Kidney (tissue), 14 donors: ENCODE data around the gene HSDL1. TPM values are rescaled to one million over a fixed set of nuclear protein-coding genes. Genes with fewer than 3 reads are reported as not detected.
A peak's percentile ranks its signal among the peaks of the same experiment; 100 is the strongest.

Experiments used
- DNase-seq, 5 donors: peaks; one replicate each; pipeline ENCODE4 v3.0.0-alpha.2; 2013 to 2020
- FAIRE-seq: peaks from 2 replicates; lab custom pipeline; 2012; peaks lifted over from hg19 to GRCh38; lab: Jason Lieb, UNC
- H3K27ac ChIP-seq, 2 donors: one replicate each; pipeline ENCODE4 v1.7.0; 2013; ENCODE audit warnings: low read depth in 2 of 2, low read length in 2 of 2, inconsistent platforms in 1 of 2
- H3K27me3 ChIP-seq: one replicate; pipeline ENCODE4 v1.7.1; 2013; ENCODE audit warnings: low read length, inconsistent platforms; ENCODE audit not compliant: control insufficient read depth, insufficient read depth
- H3K36me3 ChIP-seq, 3 donors: one replicate each; pipeline versions ENCODE4 v1.7.0 to v1.7.1; 2013; ENCODE audit warnings: low read length in 3 of 3, control low read depth in 1 of 3, inconsistent platforms in 1 of 3; ENCODE audit not compliant: insufficient read depth in 3 of 3, control insufficient read depth in 2 of 3
- H3K4me1 ChIP-seq, 3 donors: one replicate each; pipeline versions ENCODE4 v1.7.0 to v1.7.1; 2013; ENCODE audit warnings: low read length in 3 of 3, inconsistent platforms in 1 of 3, low read depth in 1 of 3; ENCODE audit not compliant: control insufficient read depth in 2 of 3, insufficient read depth in 2 of 3
- H3K4me3 ChIP-seq, 3 donors: one replicate each; pipeline versions ENCODE4 v1.7.0 to v1.8.1; 2013; ENCODE audit warnings: low read length in 3 of 3, control low read depth in 1 of 3, inconsistent platforms in 1 of 3
- H3K9ac ChIP-seq, 3 donors: one replicate each; pipeline versions ENCODE4 v1.7.0 to v1.7.1; 2013; ENCODE audit warnings: low read length in 3 of 3, control low read depth in 1 of 3, inconsistent platforms in 1 of 3
- H3K9me3 ChIP-seq, 3 donors: one replicate each; pipeline versions ENCODE4 v1.7.0 to v1.7.1; 2013; ENCODE audit warnings: low read length in 3 of 3, control low read depth in 1 of 3, inconsistent platforms in 1 of 3; ENCODE audit not compliant: control insufficient read depth in 2 of 3, insufficient read depth in 1 of 3
- intact Hi-C: fragments of 100-400 bp; cut with DNase I; formaldehyde crosslinking; loops from one replicate; pipeline ENCODE4 v1.11.1; 2022
- polyA plus RNA-seq: library from polyadenylated mRNA; stranded (reverse); fragments of 350-450 nt; fragmentation: Illumina TruSeq; extraction: RNeasy Lipid Tissue Mini Kit (QIAGEN cat#74804); gene quantifications from one replicate; pipeline ENCODE4 v1.2.3, GENCODE V29; 2014; ENCODE audit warnings: low read depth, low replicate concordance; ENCODE audit not compliant: insufficient read depth
- total RNA-seq: library from RNA; stranded (reverse); fragmentation: NEBNext Ultra II Directional; extraction: Animal tissue kit (Norgen Biotek cat#: 25700); gene quantifications from one replicate; pipeline ENCODE4 v1.2.1, GENCODE V29; 2021
- TF ChIP-seq, protein P1 (sequence below): IDR thresholded peaks from 3 replicates; pipeline ENCODE4 v1.5.1; 2012; ENCODE audit warnings: mild to moderate bottlenecking, moderate library complexity, borderline replicate concordance; ENCODE audit not compliant: insufficient read depth; ENCODE audit errors: extremely low read depth
- donor health status: control.
- donor health status: control.
- donor health status: control.
- donor health status: control.
- donor health status: control.
- donor health status: DM: yes; HTN: yes; CAD: no.
- donor health status: Normal renal cell carcinoma (clear cell type).

HSDL1 gene
- total and polyA plus RNA-seq, 2 donors from 2014 or later: 12.1 to 13.3 TPM

DNA sequence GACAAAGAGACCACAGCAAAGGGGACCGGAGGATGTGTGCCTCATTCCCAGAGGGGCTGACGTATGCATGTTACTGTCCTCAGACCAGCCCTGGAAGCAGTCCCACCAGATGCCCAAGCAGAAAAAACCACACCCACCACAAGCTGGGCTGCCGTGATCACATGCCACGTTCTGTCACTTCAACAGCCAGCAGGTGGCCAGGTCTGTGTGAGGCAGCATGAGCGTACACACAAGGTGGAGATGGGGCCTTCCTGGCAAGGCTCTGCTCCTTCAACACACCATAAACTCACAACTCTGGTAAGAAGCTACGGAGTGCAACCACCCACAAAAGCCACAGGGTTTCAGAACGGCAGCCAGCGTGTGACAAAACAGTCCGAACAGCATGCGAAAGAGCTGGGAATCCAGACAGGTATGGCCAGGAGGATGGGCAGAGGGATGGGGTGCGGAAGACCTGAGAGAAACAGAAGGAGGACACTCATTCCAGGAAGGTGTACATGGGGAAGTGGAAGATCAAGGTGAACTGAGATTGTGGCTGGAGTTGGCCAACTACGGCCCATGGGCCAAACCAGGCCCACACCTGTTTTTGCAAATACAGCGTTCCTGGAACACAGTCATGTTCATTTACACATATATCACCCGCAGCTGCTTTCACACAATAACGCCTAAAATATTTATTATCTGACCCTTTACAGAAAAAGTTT is 56.1 kb downstream of the HSDL1 start:
- Histone ChIP-seq H3K36me3 (peaks cover 5 to 64% (median 62%) of the 10 kb centered on the region in 3 donors), H3K27ac (no peak overlapping the region), H3K4me3 (no peak overlapping the region), H3K9me3 (no peaks in the 10 kb centered on the region), H3K4me1 (no peaks in the 10 kb centered on the region), H3K9ac (no peak overlapping the region), H3K27me3 (no peaks in the 10 kb centered on the region)
- intact Hi-C loops: no loop called here
- TF ChIP-seq, protein P1, sequence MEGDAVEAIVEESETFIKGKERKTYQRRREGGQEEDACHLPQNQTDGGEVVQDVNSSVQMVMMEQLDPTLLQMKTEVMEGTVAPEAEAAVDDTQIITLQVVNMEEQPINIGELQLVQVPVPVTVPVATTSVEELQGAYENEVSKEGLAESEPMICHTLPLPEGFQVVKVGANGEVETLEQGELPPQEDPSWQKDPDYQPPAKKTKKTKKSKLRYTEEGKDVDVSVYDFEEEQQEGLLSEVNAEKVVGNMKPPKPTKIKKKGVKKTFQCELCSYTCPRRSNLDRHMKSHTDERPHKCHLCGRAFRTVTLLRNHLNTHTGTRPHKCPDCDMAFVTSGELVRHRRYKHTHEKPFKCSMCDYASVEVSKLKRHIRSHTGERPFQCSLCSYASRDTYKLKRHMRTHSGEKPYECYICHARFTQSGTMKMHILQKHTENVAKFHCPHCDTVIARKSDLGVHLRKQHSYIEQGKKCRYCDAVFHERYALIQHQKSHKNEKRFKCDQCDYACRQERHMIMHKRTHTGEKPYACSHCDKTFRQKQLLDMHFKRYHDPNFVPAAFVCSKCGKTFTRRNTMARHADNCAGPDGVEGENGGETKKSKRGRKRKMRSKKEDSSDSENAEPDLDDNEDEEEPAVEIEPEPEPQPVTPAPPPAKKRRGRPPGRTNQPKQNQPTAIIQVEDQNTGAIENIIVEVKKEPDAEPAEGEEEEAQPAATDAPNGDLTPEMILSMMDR: no peak
- FAIRE-seq (no peak), DNase-seq (peak in 1 of 5 donors; percentile 12)

- Histone ChIP-seq H3K9me3 (no peaks in the 10 kb centered on the region), H3K4me1 (no peaks in the 10 kb centered on the region), H3K4me3 (no peak overlapping the region), H3K9ac (no peak overlapping the region), H3K27me3 (no peaks in the 10 kb centered on the region), H3K36me3 (peaks cover 2 to 56% (median 52%) of the 10 kb centered on the region in 3 donors), H3K27ac (no peak overlapping the region)
- TF ChIP-seq, protein P1: no peak
- FAIRE-seq (no peak), DNase-seq (no peak)
- intact Hi-C loops: no loop called here
Observed at GRCh38 chr16:84087466-84088151, 57.4 kb downstream of the HSDL1 start.

GRCh38 chr16:84087001-84087400 is 58.0 kb downstream of the HSDL1 start:
- no peaks in the 10 kb centered on the region for H3K27me3 ChIP-seq
- no peak for DNase-seq
- TF ChIP-seq, protein P1: no peak
- no peak overlapping the region for H3K4me3 ChIP-seq
- intact Hi-C loops: no loop called here
- no peak for FAIRE-seq
- H3K36me3 ChIP-seq: peaks cover 2 to 58% (median 50%) of the 10 kb centered on the region in 3 donors
- no peaks in the 10 kb centered on the region for H3K9me3 ChIP-seq
- no peak overlapping the region for H3K9ac ChIP-seq
- no peak overlapping the region for H3K27ac ChIP-seq
- H3K4me1 ChIP-seq: no peaks in the 10 kb centered on the region
